Psoas muscle (tissue), 8 donors: ENCODE measurements around the gene FRMD6. TPM values are rescaled to one million over a fixed set of nuclear protein-coding genes. Genes with fewer than 3 reads are reported as not detected.
A peak's percentile ranks its signal among the peaks of the same experiment; 100 is the strongest.

Source experiments
- ATAC-seq, 4 donors: fragments of 200-7000 bp; cut with Tn5 transposase; one replicate each; pipeline ENCODE4 v1.9.1; 2020; ENCODE audit warnings: moderate library complexity in 3 of 4, mild to moderate bottlenecking in 2 of 4
- DNase-seq, 2 donors: peaks; one replicate each; pipeline ENCODE4 v3.0.0-alpha.2; 2020
- H3K27ac ChIP-seq: fragments of 200-600 bp; one replicate; pipeline ENCODE4 v1.8.0; 2022
- H3K27me3 ChIP-seq, 3 donors: fragments of 200-600 bp in 1 of 3; one replicate each; pipeline versions ENCODE4 v1.6.1 to v1.8.0; 2013 to 2022; ENCODE audit warnings: low read length in 2 of 3, mild to moderate bottlenecking in 2 of 3, moderate library complexity in 1 of 3; ENCODE audit not compliant: insufficient read depth in 3 of 3
- H3K36me3 ChIP-seq, 2 donors: fragments of 200-600 bp in 1 of 2; one replicate each; pipeline versions ENCODE4 v1.6.1 to v1.8.0; 2013 to 2022; ENCODE audit warnings: low read depth in 1 of 2, mild to moderate bottlenecking in 1 of 2, moderate library complexity in 1 of 2; ENCODE audit not compliant: insufficient read depth in 1 of 2
- H3K4me1 ChIP-seq: fragments of 200-600 bp; one replicate; pipeline ENCODE4 v1.8.0; 2022
- H3K4me3 ChIP-seq: fragments of 200-600 bp; one replicate; pipeline ENCODE4 v1.8.0; 2022; ENCODE audit warnings: mild to moderate bottlenecking
- H3K9me3 ChIP-seq: fragments of 200-600 bp; one replicate; pipeline ENCODE4 v1.8.0; 2022
- WGBS, 3 donors: extraction: QIAGEN DNeasy Blood & Tissue Kit; methylation state at CpG; one replicate each; pipeline versions ENCODE4 v1.1.6 to v1.1.7; 2013; 5-methylcytosine and 5-hydroxymethylcytosine counted together
- intact Hi-C, 2 donors: fragments of 100-400 bp; cut with DNase I; formaldehyde crosslinking; loops; one replicate each; pipeline versions ENCODE4 v1.11.0 to v1.14.2; 2022
- polyA plus RNA-seq, 3 donors: library from polyadenylated mRNA; stranded (reverse); fragments of 200-250 nt; gene quantifications; one replicate each; pipeline ENCODE4 v1.2.3, GENCODE V29; 2013
- total RNA-seq, 4 donors: library from RNA; stranded (reverse); fragmentation: NEBNext Ultra II Directional in 2 of 4; extraction: Animal tissue kit (Norgen Biotek cat#: 25700) in 2 of 4; gene quantifications; one replicate each; pipeline versions ENCODE4 v1.2.1 to v1.2.4, GENCODE V29; 2021 to 2023
- TF ChIP-seq, protein P1 (sequence below): fragments of 200-600 bp; IDR thresholded peaks from one replicate; pipeline ENCODE4 v1.8.0; 2022; ENCODE audit warnings: antibody characterized with exemption
- donor health status: healthy with polysubstance abuse.
- donor health status: DM: no; HTN: no; CAD: no; lungs with moderate emphysema.
- donor health status: Bipolar disorder and iron deficiency.
- donor health status: healthy.
- donor health status: DM: yes; HTN: yes; CAD: no.
- donor health status: DM: no; HTN: no; CAD: no.
- donor health status: DM: no; HTN: no; CAD: no.
- donor health status: DM: yes; HTN: yes; CAD: no.

The FRMD6 gene
- total and polyA plus RNA-seq, 7 donors = 2.5 to 9.8 (median 5.0) TPM

DNA sequence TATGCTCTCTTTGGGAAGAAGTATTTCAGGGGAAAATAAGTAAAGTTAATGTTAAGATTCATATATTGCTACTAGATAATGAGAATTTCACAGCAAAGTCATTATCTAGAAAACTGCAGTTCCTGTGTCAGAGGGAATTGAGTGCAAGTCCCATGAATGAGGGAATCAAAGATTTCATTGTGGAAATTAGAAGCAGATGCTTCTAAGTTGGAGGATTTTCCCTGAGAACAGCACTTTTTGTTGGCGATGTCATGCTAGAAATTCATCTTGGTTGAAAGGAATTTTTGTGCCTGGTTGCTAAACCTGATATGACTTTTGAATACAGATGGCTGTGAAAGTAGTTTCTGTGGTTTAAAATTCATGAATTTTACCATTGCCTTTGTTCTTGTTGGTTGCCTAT is 25.6 kb downstream of the FRMD6 start:
- 42 to 71% (median 46%) methylated on average over 1 of the region's 1 CpG for WGBS, 3 donors
- Histone ChIP-seq H3K9me3 (no peaks in the 10 kb centered on the region), H3K36me3 (no peaks in the 10 kb centered on the region), H3K27ac (no peak overlapping the region), H3K4me1 (peaks cover 19% of the 10 kb centered on the region), H3K4me3 (no peak overlapping the region), H3K27me3 (no peaks in the 10 kb centered on the region)
- ATAC-seq = no peak
- DNase-seq = no peak
- TF ChIP-seq, protein P1, sequence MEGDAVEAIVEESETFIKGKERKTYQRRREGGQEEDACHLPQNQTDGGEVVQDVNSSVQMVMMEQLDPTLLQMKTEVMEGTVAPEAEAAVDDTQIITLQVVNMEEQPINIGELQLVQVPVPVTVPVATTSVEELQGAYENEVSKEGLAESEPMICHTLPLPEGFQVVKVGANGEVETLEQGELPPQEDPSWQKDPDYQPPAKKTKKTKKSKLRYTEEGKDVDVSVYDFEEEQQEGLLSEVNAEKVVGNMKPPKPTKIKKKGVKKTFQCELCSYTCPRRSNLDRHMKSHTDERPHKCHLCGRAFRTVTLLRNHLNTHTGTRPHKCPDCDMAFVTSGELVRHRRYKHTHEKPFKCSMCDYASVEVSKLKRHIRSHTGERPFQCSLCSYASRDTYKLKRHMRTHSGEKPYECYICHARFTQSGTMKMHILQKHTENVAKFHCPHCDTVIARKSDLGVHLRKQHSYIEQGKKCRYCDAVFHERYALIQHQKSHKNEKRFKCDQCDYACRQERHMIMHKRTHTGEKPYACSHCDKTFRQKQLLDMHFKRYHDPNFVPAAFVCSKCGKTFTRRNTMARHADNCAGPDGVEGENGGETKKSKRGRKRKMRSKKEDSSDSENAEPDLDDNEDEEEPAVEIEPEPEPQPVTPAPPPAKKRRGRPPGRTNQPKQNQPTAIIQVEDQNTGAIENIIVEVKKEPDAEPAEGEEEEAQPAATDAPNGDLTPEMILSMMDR = no peak
- intact Hi-C loops = no loop called here

DNA sequence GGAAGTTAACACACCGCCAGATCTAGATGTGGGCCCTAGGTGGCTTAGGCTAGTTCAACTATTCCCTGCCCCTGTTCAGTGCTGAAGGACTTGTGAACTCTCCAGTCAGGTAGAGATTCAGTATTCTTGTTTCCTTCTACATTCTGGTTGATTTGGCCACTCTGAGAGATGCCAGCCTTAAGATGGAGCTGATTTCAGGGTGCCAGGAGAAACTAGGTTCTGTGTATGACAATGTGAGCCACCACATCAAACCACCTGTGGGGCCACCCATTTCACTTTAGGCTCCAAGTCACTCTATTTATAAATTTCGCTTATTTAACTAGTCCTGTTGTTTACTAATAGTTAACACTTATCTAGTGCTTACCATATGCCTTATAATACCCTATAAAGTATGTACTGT is 26.0 kb downstream of the FRMD6 start:
- intact Hi-C loops = no loop called here
- peaks cover 19% of the 10 kb centered on the region for H3K4me1 ChIP-seq
- no peaks in the 10 kb centered on the region for H3K9me3 ChIP-seq
- H3K36me3 ChIP-seq = no peaks in the 10 kb centered on the region
- ATAC-seq (no peak), DNase-seq (no peak)
- H3K4me3 ChIP-seq = no peak overlapping the region
- 92 to 94% (median 93%) methylated on average over 2 of the region's 2 CpGs for WGBS, 3 donors
- H3K27me3 ChIP-seq = no peaks in the 10 kb centered on the region
- TF ChIP-seq, protein P1 = no peak
- H3K27ac ChIP-seq = no peak overlapping the region

DNA sequence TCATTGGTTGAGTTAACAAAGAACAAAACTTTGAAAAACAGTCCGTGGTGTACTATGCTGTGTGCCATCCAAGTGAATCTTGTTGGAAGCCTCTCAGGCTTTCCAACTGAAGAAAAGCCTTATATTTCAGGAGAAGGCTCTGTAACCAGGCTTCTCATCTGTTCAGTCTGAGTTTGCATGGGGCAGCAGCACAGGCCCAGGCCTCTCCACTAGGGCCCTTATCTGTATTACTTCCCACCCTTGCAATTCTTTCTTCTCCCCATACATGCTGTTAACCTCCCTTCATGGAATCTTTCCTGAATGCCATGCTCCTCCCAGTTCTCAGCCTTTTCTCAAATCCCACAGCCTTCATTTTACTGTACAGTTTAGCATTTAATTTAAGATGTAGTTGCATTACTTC is 28.3 kb downstream of the FRMD6 start:
- peak in 1 of 4 donors; percentile 12 for ATAC-seq
- Histone ChIP-seq H3K27me3 (no peaks in the 10 kb centered on the region), H3K27ac (no peak overlapping the region), H3K36me3 (no peaks in the 10 kb centered on the region), H3K4me3 (no peak overlapping the region), H3K9me3 (no peaks in the 10 kb centered on the region), H3K4me1 (peaks cover 19% of the 10 kb centered on the region)
- TF ChIP-seq, protein P1 = no peak
- 31 to 80% (median 36%) methylated on average over 1 of the region's 1 CpG for WGBS, 3 donors
- DNase-seq = no peak
- intact Hi-C loops = no loop called here

DNA sequence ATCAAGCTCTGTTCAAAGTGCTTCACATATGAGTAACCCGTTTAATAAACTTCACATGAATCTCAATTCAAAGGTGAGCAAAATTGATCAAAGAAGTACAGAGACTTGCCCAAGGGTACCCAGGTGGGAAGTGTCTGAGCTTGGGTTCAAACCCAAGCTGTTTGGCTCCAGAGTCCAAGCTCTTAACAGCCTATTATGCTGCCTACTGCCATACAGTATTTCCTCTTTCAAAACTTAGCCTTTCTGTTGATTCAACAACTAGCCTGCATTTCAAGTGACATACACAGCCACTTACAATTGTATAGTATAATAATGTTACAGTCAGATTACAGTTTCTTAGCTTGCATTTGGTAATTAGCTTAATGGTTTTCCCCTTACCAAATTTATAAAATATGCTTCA is 29.7 kb downstream of the FRMD6 start:
- 69 to 76% (median 69%) methylated on average over 1 of the region's 1 CpG for WGBS, 3 donors
- Histone ChIP-seq H3K27ac (no peak overlapping the region), H3K27me3 (no peaks in the 10 kb centered on the region), H3K9me3 (no peaks in the 10 kb centered on the region), H3K36me3 (no peaks in the 10 kb centered on the region), H3K4me3 (no peak overlapping the region), H3K4me1 (peaks cover 13% of the 10 kb centered on the region)
- DNase-seq = no peak
- intact Hi-C loops = no loop called here
- TF ChIP-seq, protein P1 = no peak
- ATAC-seq = no peak

DNA sequence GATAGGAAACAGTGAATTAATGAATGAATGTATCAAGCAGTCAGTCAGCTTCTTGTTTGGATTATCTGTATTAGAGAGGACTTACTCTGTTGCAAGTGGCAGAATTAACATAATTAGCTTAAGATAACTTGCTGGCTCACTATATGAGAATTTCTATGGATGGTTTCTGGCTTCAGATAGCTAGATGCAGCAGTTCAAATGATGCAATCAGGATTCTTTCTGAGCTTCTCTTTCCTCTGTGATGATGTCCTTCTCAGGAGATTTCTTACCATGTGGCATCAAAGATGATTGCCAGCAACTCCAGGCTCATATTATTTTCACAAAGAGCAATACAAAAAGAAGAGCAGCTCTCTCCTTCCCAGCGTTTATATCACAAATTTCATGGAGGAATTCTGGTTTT is 30.7 kb downstream of the FRMD6 start:
- DNase-seq = no peak
- intact Hi-C loops = no loop called here
- ATAC-seq = no peak
- Histone ChIP-seq H3K4me1 (peaks cover 13% of the 10 kb centered on the region), H3K4me3 (no peak overlapping the region), H3K27me3 (no peaks in the 10 kb centered on the region), H3K9me3 (no peaks in the 10 kb centered on the region), H3K27ac (no peak overlapping the region), H3K36me3 (no peaks in the 10 kb centered on the region)
- TF ChIP-seq, protein P1 = no peak
- WGBS, 3 donors = 38 to 56% (median 54%) methylated on average over 1 of the region's 1 CpG
